CD4-positive, alpha-beta T cell treated with Interferon gamma for 1 hour (primary cell): ENCODE data around the gene RPAP2.

ENCODE experiments used
- DNase-seq: peaks from one replicate; pipeline ENCODE4 v3.0.0-alpha.2; 2020

The RPAP2 gene

GRCh38 chr1:92447976-92448375 is 149.1 kb downstream of the RPAP2 start:
- DNase-seq: no peak
